OCI-LY1 (cell line): ENCODE results near the gene PACSIN2.
A peak's percentile ranks its signal among the peaks of the same experiment; 100 is the strongest.

Source experiments
- H2AFZ ChIP-seq: fragments of 200-600 bp; sonication (generic), shearing (Covaris generic); 2 replicates; pipeline ENCODE4 v1.6.0; 2014; ENCODE audit warnings: antibody characterized with exemption, mild to moderate bottlenecking, low read length
- H3F3A ChIP-seq: fragments of 200-600 bp; sonication (generic), shearing (Covaris generic); 2 replicates; pipeline ENCODE4 v1.6.0; 2014; ENCODE audit warnings: mild to moderate bottlenecking, antibody characterized with exemption, low read length, moderate library complexity; ENCODE audit not compliant: insufficient read depth
- H3K27ac ChIP-seq: fragments of 200-600 bp; sonication (generic); 2 replicates; pipeline ENCODE4 v1.5.1; 2014; ENCODE audit warnings: low read length, mixed run types, mild to moderate bottlenecking, low read depth; ENCODE audit not compliant: poor library complexity, severe bottlenecking
- H3K27me3 ChIP-seq: fragments of 200-600 bp; sonication (generic); 2 replicates; pipeline ENCODE4 v1.6.0; 2014; ENCODE audit warnings: antibody characterized with exemption, mild to moderate bottlenecking, low read length, moderate library complexity; ENCODE audit not compliant: insufficient read depth
- H3K36me3 ChIP-seq: fragments of 200-600 bp; sonication (generic); 2 replicates; pipeline ENCODE4 v1.6.1; 2014; ENCODE audit warnings: mild to moderate bottlenecking, antibody characterized with exemption, low read length, moderate library complexity, mixed read lengths; ENCODE audit not compliant: insufficient read depth
- H3K4me1 ChIP-seq: fragments of 200-600 bp; sonication (generic); 2 replicates; pipeline ENCODE4 v1.5.1; 2014; ENCODE audit warnings: mild to moderate bottlenecking, low read length, moderate library complexity; ENCODE audit not compliant: insufficient read depth, severe bottlenecking
- H3K4me2 ChIP-seq: fragments of 200-600 bp; sonication (generic), shearing (Covaris generic); 2 replicates; pipeline ENCODE4 v1.6.1; 2014; ENCODE audit warnings: low read length
- H3K4me3 ChIP-seq: fragments of 200-600 bp; sonication (generic); 2 replicates; pipeline ENCODE4 v1.5.1; 2014; ENCODE audit warnings: low read length, low read depth, mild to moderate bottlenecking, mixed read lengths; ENCODE audit not compliant: poor library complexity, severe bottlenecking
- H3K79me2 ChIP-seq: fragments of 200-600 bp; shearing (Covaris generic); 2 replicates; pipeline ENCODE4 v1.6.1; 2016; ENCODE audit warnings: mixed run types, low read length, mixed read lengths; ENCODE audit not compliant: insufficient read depth
- H3K9ac ChIP-seq: fragments of 200-600 bp; sonication (generic), shearing (Covaris generic); 2 replicates; pipeline ENCODE4 v1.6.1; 2014; ENCODE audit warnings: mild to moderate bottlenecking, low read length, mixed read lengths
- H3K9me2 ChIP-seq: fragments of 200-600 bp; sonication (generic), shearing (Covaris generic); 2 replicates; pipeline ENCODE4 v1.6.1; 2014; ENCODE audit warnings: low read depth, mild to moderate bottlenecking, low read length, mixed read lengths
- H3K9me3 ChIP-seq: fragments of 200-600 bp; shearing (Covaris generic); 2 replicates; pipeline ENCODE4 v1.6.1; 2014; ENCODE audit warnings: low read length, mixed read lengths
- H4K20me1 ChIP-seq: fragments of 200-600 bp; sonication (generic), shearing (Covaris generic); 2 replicates; pipeline ENCODE4 v1.6.0; 2016; ENCODE audit warnings: mild to moderate bottlenecking, low read length; ENCODE audit not compliant: insufficient read depth
- EZH2 ChIP-seq: fragments of 200-600 bp; sonication (generic), shearing (Covaris generic); IDR thresholded peaks from 2 replicates; pipeline ENCODE4 v1.8.0; 2017; ENCODE audit warnings: borderline replicate concordance, mixed run types, mild to moderate bottlenecking, antibody characterized with exemption, low read length, moderate library complexity, mixed read lengths
- TF ChIP-seq, protein P1 (sequence below): fragments of 200-600 bp; sonication (generic), shearing (Covaris generic); IDR thresholded peaks from 2 replicates; pipeline ENCODE4 v1.5.1; 2017; ENCODE audit warnings: mild to moderate bottlenecking, antibody characterized with exemption, low read length, moderate library complexity, mixed read lengths

The PACSIN2 gene

DNA sequence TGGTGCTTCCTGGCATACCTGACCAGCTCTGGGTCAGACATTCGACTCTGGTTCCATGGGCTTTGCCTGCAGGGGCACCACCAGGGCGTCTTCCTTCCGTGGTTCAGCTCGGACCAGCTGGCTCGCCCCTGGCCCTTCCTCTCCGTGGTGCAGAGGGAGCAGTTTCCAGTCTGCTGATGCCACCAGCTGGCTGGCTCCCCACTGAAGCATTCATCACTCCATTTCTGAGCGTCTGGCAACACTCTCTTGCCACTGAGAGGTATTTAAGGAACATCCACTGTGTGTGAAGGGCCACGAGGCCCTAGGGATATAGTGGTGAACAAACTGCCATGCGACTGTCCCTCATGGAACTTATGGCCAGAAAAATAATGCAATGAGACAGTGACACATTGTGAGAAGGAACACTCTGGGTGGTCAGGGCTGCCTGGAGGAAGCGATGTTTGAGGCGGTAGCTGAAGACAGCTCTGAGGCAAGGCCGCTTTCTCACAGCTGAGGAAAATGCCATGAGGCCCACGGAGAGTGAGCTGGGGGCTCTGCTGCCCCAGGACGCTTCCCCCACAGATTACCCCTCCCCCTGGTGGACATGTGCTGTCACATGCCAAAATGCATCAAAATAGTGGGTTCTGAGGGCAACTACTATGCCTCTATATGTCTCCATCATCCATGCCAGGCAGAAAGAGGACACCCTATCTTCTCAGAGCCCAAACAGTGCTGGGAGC is 113.0 kb downstream of the PACSIN2 start:
- no peak for TF ChIP-seq EZH2
- TF ChIP-seq, protein P1, sequence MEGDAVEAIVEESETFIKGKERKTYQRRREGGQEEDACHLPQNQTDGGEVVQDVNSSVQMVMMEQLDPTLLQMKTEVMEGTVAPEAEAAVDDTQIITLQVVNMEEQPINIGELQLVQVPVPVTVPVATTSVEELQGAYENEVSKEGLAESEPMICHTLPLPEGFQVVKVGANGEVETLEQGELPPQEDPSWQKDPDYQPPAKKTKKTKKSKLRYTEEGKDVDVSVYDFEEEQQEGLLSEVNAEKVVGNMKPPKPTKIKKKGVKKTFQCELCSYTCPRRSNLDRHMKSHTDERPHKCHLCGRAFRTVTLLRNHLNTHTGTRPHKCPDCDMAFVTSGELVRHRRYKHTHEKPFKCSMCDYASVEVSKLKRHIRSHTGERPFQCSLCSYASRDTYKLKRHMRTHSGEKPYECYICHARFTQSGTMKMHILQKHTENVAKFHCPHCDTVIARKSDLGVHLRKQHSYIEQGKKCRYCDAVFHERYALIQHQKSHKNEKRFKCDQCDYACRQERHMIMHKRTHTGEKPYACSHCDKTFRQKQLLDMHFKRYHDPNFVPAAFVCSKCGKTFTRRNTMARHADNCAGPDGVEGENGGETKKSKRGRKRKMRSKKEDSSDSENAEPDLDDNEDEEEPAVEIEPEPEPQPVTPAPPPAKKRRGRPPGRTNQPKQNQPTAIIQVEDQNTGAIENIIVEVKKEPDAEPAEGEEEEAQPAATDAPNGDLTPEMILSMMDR: peak; percentile 53
- Histone ChIP-seq H3K4me2 (no peak overlapping the region), H3K4me3 (no peak overlapping the region), H3K27me3 (no peaks in the 10 kb centered on the region), H3K9me3 (no peaks in the 10 kb centered on the region), H3K79me2 (no peaks in the 10 kb centered on the region), H3K36me3 (no peaks in the 10 kb centered on the region), H3K9ac (no peak overlapping the region), H3F3A (no peaks in the 10 kb centered on the region), H4K20me1 (no peaks in the 10 kb centered on the region), H3K4me1 (no peaks in the 10 kb centered on the region), H2AFZ (no peak overlapping the region), H3K27ac (no peak overlapping the region), H3K9me2 (no peaks in the 10 kb centered on the region)

DNA sequence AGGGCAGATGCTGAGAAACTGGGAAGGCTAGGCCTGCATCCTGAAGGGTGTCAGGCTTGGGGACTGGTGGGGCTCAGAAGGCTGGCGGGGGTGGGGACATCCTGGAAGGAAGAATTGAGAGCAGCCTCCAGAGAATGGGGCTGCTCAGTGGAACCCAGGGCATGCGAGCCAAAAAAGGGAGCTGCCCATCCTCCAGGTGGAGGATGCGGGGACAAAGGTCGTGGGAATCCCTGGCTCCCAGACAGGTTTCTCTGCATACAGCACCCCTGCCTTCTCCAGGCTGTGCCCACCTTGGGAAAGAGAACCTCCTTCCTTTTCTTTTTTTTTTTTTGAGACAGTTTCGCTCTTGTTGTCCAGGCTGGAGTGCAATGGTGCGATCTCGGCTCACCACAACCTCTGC is 117.0 kb downstream of the PACSIN2 start:
- H3K79me2 ChIP-seq: no peaks in the 10 kb centered on the region
- no peak overlapping the region for H3K4me2 ChIP-seq
- H3K9me3 ChIP-seq: no peaks in the 10 kb centered on the region
- H3K27me3 ChIP-seq: no peaks in the 10 kb centered on the region
- peaks cover 14% of the 10 kb centered on the region for H3K4me1 ChIP-seq
- H2AFZ ChIP-seq: no peak overlapping the region
- H3K4me3 ChIP-seq: no peak overlapping the region
- no peaks in the 10 kb centered on the region for H3K36me3 ChIP-seq
- no peaks in the 10 kb centered on the region for H3K9me2 ChIP-seq
- TF ChIP-seq, protein P1: no peak
- no peak for TF ChIP-seq EZH2
- no peaks in the 10 kb centered on the region for H4K20me1 ChIP-seq
- H3K9ac ChIP-seq: no peak overlapping the region
- no peak overlapping the region for H3K27ac ChIP-seq
- no peaks in the 10 kb centered on the region for H3F3A ChIP-seq

DNA sequence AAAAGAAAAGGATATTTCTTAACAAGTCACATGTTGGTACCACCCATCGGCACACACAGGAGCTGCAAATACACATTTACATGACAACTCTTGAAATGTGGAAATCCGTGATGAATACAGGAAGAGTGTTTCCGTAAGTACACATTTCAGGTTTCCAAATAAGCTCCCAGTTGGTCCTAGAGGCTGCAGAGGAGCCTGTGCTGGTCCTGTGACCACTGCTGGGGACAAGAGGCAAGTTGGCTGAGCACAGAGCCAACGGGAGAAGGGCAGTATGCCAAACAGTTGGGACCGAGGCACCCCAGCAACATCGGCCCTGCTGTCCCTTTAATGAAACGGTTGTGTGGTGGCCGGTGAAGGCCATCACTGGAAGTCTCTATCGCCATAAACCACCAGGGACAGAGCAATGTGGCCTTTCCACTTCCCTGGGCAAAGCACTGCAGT is 119.4 kb downstream of the PACSIN2 start:
- Histone ChIP-seq H3K4me2 (no peak overlapping the region), H4K20me1 (no peaks in the 10 kb centered on the region), H3K36me3 (no peaks in the 10 kb centered on the region), H3K9ac (no peak overlapping the region), H3K4me1 (peaks cover 22% of the 10 kb centered on the region), H3K79me2 (no peaks in the 10 kb centered on the region), H2AFZ (no peak overlapping the region), H3K9me2 (no peaks in the 10 kb centered on the region), H3K9me3 (no peaks in the 10 kb centered on the region), H3K27me3 (no peaks in the 10 kb centered on the region), H3K27ac (no peak overlapping the region), H3F3A (no peaks in the 10 kb centered on the region), H3K4me3 (no peak overlapping the region)
- TF ChIP-seq EZH2: no peak
- TF ChIP-seq, protein P1: no peak
